Transverse colon (tissue), 4 donors: ENCODE data around the gene ZNF175. TPM values are rescaled to one million over a fixed set of nuclear protein-coding genes. Genes with fewer than 3 reads are reported as not detected.

ENCODE experiments used
- DNase-seq: peaks from one replicate; pipeline ENCODE4 v3.0.0-alpha.2; 2019
- H3K27ac ChIP-seq, 4 donors: fragments of 200-600 bp; sonication (generic); 2 replicates each; pipeline ENCODE4 v1.5.1; 2016 to 2018; ENCODE audit warnings: inconsistent platforms in 4 of 4
- H3K27me3 ChIP-seq: fragments of 200-600 bp; sonication (generic); 2 replicates; pipeline ENCODE4 v1.5.1; 2017; ENCODE audit warnings: inconsistent platforms
- H3K36me3 ChIP-seq, 4 donors: fragments of 200-600 bp; sonication (generic); 2 replicates each; pipeline ENCODE4 v1.5.1; 2017 to 2019; ENCODE audit warnings: inconsistent platforms in 4 of 4
- H3K4me1 ChIP-seq, 4 donors: fragments of 200-600 bp; sonication (generic); 2 replicates each; pipeline ENCODE4 v1.5.1; 2017 to 2020; ENCODE audit warnings: inconsistent platforms in 4 of 4
- H3K4me3 ChIP-seq, 4 donors: fragments of 200-600 bp; sonication (generic); 1 replicate in 1 of 4; 2 replicates in 3 of 4; pipeline versions ENCODE4 v1.5.1 to v1.6.1; 2017 to 2019; ENCODE audit warnings: inconsistent platforms in 4 of 4
- H3K9me3 ChIP-seq, 2 donors: fragments of 200-600 bp; sonication (generic); 2 replicates each; pipeline ENCODE4 v1.5.1; 2017 to 2019; ENCODE audit warnings: inconsistent platforms in 2 of 2
- EP300 ChIP-seq: sonication (generic); formaldehyde crosslinking; IDR thresholded peaks from one replicate; pipeline ENCODE4 v1.6.1; 2017; ENCODE audit warnings: antibody characterized with exemption, low read depth
- POLR2A ChIP-seq: fragments of 450-650 bp; IDR thresholded peaks from one replicate; pipeline ENCODE4 v1.6.1; 2016; ENCODE audit warnings: antibody characterized with exemption, mild to moderate bottlenecking, moderate library complexity
- POLR2AphosphoS5 ChIP-seq, 3 donors: sonication (generic); formaldehyde crosslinking; IDR thresholded peaks; one replicate each; pipeline ENCODE4 v1.6.1; 2016; ENCODE audit warnings: antibody characterized with exemption in 3 of 3
- WGBS, 2 donors: methylation state at CpG; one replicate each; pipeline ENCODE4 v1.1.5; 2018; ENCODE audit warnings: low coverage in 1 of 2; 5-methylcytosine and 5-hydroxymethylcytosine counted together
- in situ Hi-C, 4 donors: fragments of 200-750 bp; cut with MboI; loops; one replicate each; pipeline versions ENCODE4 v1.15.0 to v1.15.1; 2017; ENCODE audit warnings: low sequenced_read_pairs in 3 of 4, low pct_ligation_motif_present in 1 of 4, low pct_unique_long_range_greater_than_20kb in 1 of 4
- intact Hi-C: fragments of 100-400 bp; cut with DNase I; formaldehyde crosslinking; loops from one replicate; pipeline ENCODE4 v1.15.1; 2023; ENCODE audit warnings: low total_unique reads
- total RNA-seq, 4 donors: library from RNA; depleted of rRNA; stranded (reverse); fragments of >200 nt; gene quantifications; one replicate each; pipeline ENCODE4 v1.1.0, GENCODE V29; 2016
- TF ChIP-seq, protein P1 (sequence below), 5 experiments: fragments of 200-600 bp in 3 of 5; fragments of 450-650 bp in 2 of 5; sonication (generic) in 3 of 5; IDR thresholded peaks; 1 replicate in 2 of 5; 2 replicates in 3 of 5; pipeline ENCODE4 v1.5.1; 2016 to 2017; ENCODE audit warnings: antibody characterized with exemption in 5 of 5, inconsistent platforms in 3 of 5, mild to moderate bottlenecking in 2 of 5, moderate library complexity in 1 of 5

ZNF175 gene
- total RNA-seq, 4 donors from 2014 or later: 5.6 to 12.7 (median 6.6) TPM

DNA sequence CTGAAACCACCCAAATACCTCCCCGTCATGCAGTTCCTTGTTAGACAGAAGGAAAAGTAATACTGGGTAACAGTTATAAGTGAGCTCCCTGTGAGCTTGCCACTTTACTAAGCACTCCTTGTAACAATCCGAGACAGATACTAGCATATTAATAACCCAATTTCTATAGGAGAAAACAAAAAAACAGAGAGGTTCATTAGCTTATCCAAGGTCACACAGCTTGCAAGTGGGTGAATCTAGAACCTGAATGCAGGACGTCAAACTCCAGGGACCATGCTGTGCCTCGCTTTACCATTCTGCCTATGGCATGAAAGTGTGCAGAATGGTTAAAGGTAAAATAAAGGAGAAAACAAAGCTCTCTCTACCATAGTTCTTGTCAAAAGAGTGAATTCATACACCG, 43.7 kb downstream of the ZNF175 start:
- Histone ChIP-seq H3K4me3 (no peak overlapping the region), H3K36me3 (no peaks in the 10 kb centered on the region), H3K4me1 (no peaks in the 10 kb centered on the region), H3K27me3 (peaks cover 6% of the 10 kb centered on the region), H3K9me3 (no peaks in the 10 kb centered on the region), H3K27ac (no peak overlapping the region)
- WGBS, 2 donors: 61 to 80% methylated on average over 5 of the region's 5 CpGs
- in situ Hi-C loops: no loop called here
- TF ChIP-seq POLR2A (no peak), POLR2AphosphoS5 (IDR thresholded peaks at IDR 0.05) (no peak), EP300 (no peak)
- TF ChIP-seq, protein P1, sequence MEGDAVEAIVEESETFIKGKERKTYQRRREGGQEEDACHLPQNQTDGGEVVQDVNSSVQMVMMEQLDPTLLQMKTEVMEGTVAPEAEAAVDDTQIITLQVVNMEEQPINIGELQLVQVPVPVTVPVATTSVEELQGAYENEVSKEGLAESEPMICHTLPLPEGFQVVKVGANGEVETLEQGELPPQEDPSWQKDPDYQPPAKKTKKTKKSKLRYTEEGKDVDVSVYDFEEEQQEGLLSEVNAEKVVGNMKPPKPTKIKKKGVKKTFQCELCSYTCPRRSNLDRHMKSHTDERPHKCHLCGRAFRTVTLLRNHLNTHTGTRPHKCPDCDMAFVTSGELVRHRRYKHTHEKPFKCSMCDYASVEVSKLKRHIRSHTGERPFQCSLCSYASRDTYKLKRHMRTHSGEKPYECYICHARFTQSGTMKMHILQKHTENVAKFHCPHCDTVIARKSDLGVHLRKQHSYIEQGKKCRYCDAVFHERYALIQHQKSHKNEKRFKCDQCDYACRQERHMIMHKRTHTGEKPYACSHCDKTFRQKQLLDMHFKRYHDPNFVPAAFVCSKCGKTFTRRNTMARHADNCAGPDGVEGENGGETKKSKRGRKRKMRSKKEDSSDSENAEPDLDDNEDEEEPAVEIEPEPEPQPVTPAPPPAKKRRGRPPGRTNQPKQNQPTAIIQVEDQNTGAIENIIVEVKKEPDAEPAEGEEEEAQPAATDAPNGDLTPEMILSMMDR (IDR thresholded peaks at IDR 0.05): no peak
- intact Hi-C loops: no loop called here
- DNase-seq: no peak

DNA sequence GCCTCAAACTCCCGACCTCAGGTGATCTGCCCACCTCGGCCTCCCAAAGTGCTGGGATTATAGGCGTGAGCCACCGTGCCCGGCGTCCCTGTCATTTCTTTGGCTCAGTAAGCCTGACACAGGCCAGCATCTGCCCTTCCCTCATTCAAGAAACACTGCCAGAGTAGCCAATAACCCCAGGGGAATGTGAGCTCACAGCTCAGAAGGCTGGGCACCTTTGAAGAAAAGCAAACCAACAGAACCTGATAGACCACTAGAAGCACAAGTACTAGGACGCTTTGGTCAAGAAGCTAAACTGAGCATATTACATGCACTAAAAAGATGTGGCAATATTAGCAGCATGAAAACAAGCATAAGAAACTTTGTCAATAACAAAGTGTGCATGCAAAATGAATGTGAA, 44.9 kb downstream of the ZNF175 start:
- H3K4me3 ChIP-seq: no peak overlapping the region
- H3K27ac ChIP-seq: no peak overlapping the region
- intact Hi-C loops (no loop called here), in situ Hi-C loops (no loop called here)
- H3K36me3 ChIP-seq: no peaks in the 10 kb centered on the region
- 64 to 84% methylated on average over 1 to 7 of the region's 7 CpGs for WGBS, 2 donors
- no peak for DNase-seq
- H3K27me3 ChIP-seq: peaks cover 6% of the 10 kb centered on the region
- no peaks in the 10 kb centered on the region for H3K4me1 ChIP-seq
- no peaks in the 10 kb centered on the region for H3K9me3 ChIP-seq
- TF ChIP-seq EP300 (no peak), POLR2AphosphoS5 (IDR thresholded peaks at IDR 0.05) (no peak), POLR2A (no peak)
- TF ChIP-seq, protein P1 (IDR thresholded peaks at IDR 0.05): no peak

GRCh38 chr19:51621178-51621577, 50.1 kb downstream of the ZNF175 start:
- WGBS, 2 donors: 29% methylated on average over 2 of the region's 2 CpGs; no CpG with 5 or more reads in 1 of the 2 donors
- Histone ChIP-seq H3K4me3 (no peak overlapping the region), H3K9me3 (no peaks in the 10 kb centered on the region), H3K36me3 (no peaks in the 10 kb centered on the region), H3K4me1 (no peaks in the 10 kb centered on the region), H3K27me3 (no peaks in the 10 kb centered on the region), H3K27ac (no peak overlapping the region)
- no peak for DNase-seq
- in situ Hi-C loops: no loop called here
- TF ChIP-seq POLR2AphosphoS5 (IDR thresholded peaks at IDR 0.05): no peak
- no peak for TF ChIP-seq POLR2A
- TF ChIP-seq EP300: no peak
- TF ChIP-seq, protein P1 (IDR thresholded peaks at IDR 0.05): no peak
- intact Hi-C loops: no loop called here

GRCh38 chr19:51626675-51627074, 55.6 kb downstream of the ZNF175 start:
- Histone ChIP-seq H3K4me1 (no peaks in the 10 kb centered on the region), H3K36me3 (no peaks in the 10 kb centered on the region), H3K4me3 (no peak overlapping the region), H3K9me3 (no peaks in the 10 kb centered on the region), H3K27ac (no peak overlapping the region), H3K27me3 (no peaks in the 10 kb centered on the region)
- intact Hi-C loops: no loop called here
- in situ Hi-C loops: no loop called here
- no peak for TF ChIP-seq POLR2A
- no peak for TF ChIP-seq POLR2AphosphoS5 (IDR thresholded peaks at IDR 0.05)
- TF ChIP-seq EP300: no peak
- TF ChIP-seq, protein P1 (IDR thresholded peaks at IDR 0.05): no peak
- DNase-seq: no peak
- WGBS, 2 donors: 40 to 50% methylated on average over 2 of the region's 2 CpGs
